ENCODE measurements around the gene DYRK1A.

DYRK1A gene

GRCh38 chr21:37473491-37473890 lies 106.9 kb downstream of the DYRK1A start:
- H3K9me3 ChIP-seq (ENCODE audit: insufficient read depth, low read length) = no peaks in the 10 kb centered on the region
- no peak overlapping the region for H3K9ac ChIP-seq (ENCODE audit: low read length)
- H3K9me2 ChIP-seq (replicated peaks; ENCODE audit: insufficient read depth, low read length) = no peaks in the 10 kb centered on the region
- H4K20me1 ChIP-seq (ENCODE audit: low read depth, low read length) = peaks cover 59% of the 10 kb centered on the region
- no peak overlapping the region for H2AFZ ChIP-seq (ENCODE audit: low read depth, low read length, severe bottlenecking)
- H3K36me3 ChIP-seq (ENCODE audit: low read length) = peaks cover 28% of the 10 kb centered on the region
- no peak overlapping the region for H3K4me2 ChIP-seq (ENCODE audit: low read depth, low read length, poor library complexity, severe bottlenecking)
- H3F3A ChIP-seq (ENCODE audit: insufficient read depth) = peaks cover 6% of the 10 kb centered on the region; the same call in 1 of the 2 replicates
- H3K4me3 ChIP-seq (ENCODE audit: insufficient read depth, low read length, poor library complexity, severe bottlenecking) = no peak overlapping the region
- no peaks in the 10 kb centered on the region for H3K27me3 ChIP-seq (ENCODE audit: low read length)
- H3K27ac ChIP-seq (ENCODE audit: low read depth, low read length) = no peak overlapping the region
- TF ChIP-seq EZH2phosphoT487 (conservative IDR thresholded peaks at IDR 0.05; ENCODE audit: low read length) (no peak), CTCF (IDR thresholded peaks at IDR 0.05; ENCODE audit: insufficient read depth, low read length, poor library complexity, severe bottlenecking) (no peak)
- H3K79me2 ChIP-seq (ENCODE audit: insufficient read depth, low read length) = peaks cover 96% of the 10 kb centered on the region

- no peak for TF ChIP-seq EZH2phosphoT487 (conservative IDR thresholded peaks at IDR 0.05; ENCODE audit: low read length)
- no peak for TF ChIP-seq CTCF (IDR thresholded peaks at IDR 0.05; ENCODE audit: insufficient read depth, low read length, poor library complexity, severe bottlenecking)
- Histone ChIP-seq H2AFZ (ENCODE audit: low read depth, low read length, severe bottlenecking) (no peak overlapping the region), H3K4me2 (ENCODE audit: low read depth, low read length, poor library complexity, severe bottlenecking) (no peak overlapping the region), H4K20me1 (ENCODE audit: low read depth, low read length) (peaks cover 55% of the 10 kb centered on the region), H3K9me3 (ENCODE audit: insufficient read depth, low read length) (no peaks in the 10 kb centered on the region), H3K9me2 (replicated peaks; ENCODE audit: insufficient read depth, low read length) (no peaks in the 10 kb centered on the region), H3F3A (ENCODE audit: insufficient read depth) (peaks cover 6% of the 10 kb centered on the region; the same call in 1 of the 2 replicates), H3K27ac (ENCODE audit: low read depth, low read length) (no peak overlapping the region), H3K9ac (ENCODE audit: low read length) (no peak overlapping the region), H3K4me3 (ENCODE audit: insufficient read depth, low read length, poor library complexity, severe bottlenecking) (no peak overlapping the region), H3K36me3 (ENCODE audit: low read length) (peaks cover 26% of the 10 kb centered on the region), H3K79me2 (ENCODE audit: insufficient read depth, low read length) (peaks cover 96% of the 10 kb centered on the region), H3K27me3 (ENCODE audit: low read length) (no peaks in the 10 kb centered on the region)
Measured at GRCh38 chr21:37474342-37474741, 107.8 kb downstream of the DYRK1A start.

GRCh38 chr21:37475186-37475868 lies 108.8 kb downstream of the DYRK1A start:
- no peaks in the 10 kb centered on the region for H3K9me3 ChIP-seq (ENCODE audit: insufficient read depth, low read length)
- H3K4me2 ChIP-seq (ENCODE audit: low read depth, low read length, poor library complexity, severe bottlenecking) = no peak overlapping the region
- peaks cover 87% of the 10 kb centered on the region for H3K79me2 ChIP-seq (ENCODE audit: insufficient read depth, low read length)
- H2AFZ ChIP-seq (ENCODE audit: low read depth, low read length, severe bottlenecking) = no peak overlapping the region
- H3K27me3 ChIP-seq (ENCODE audit: low read length) = no peaks in the 10 kb centered on the region
- no peak for TF ChIP-seq CTCF (IDR thresholded peaks at IDR 0.05; ENCODE audit: insufficient read depth, low read length, poor library complexity, severe bottlenecking)
- TF ChIP-seq EZH2phosphoT487 (conservative IDR thresholded peaks at IDR 0.05; ENCODE audit: low read length) = no peak
- no peak overlapping the region for H3K4me3 ChIP-seq (ENCODE audit: insufficient read depth, low read length, poor library complexity, severe bottlenecking)
- no peaks in the 10 kb centered on the region for H3K9me2 ChIP-seq (replicated peaks; ENCODE audit: insufficient read depth, low read length)
- peaks cover 55% of the 10 kb centered on the region for H4K20me1 ChIP-seq (ENCODE audit: low read depth, low read length)
- no peak overlapping the region for H3K9ac ChIP-seq (ENCODE audit: low read length)
- H3F3A ChIP-seq (ENCODE audit: insufficient read depth) = peaks cover 6% of the 10 kb centered on the region; the same call in 1 of the 2 replicates
- H3K36me3 ChIP-seq (ENCODE audit: low read length) = peaks cover 29% of the 10 kb centered on the region
- no peak overlapping the region for H3K27ac ChIP-seq (ENCODE audit: low read depth, low read length)
